Putamen (tissue), 1 donor: Measurements from ENCODE around the gene DELE1.

Experiments used
- DNase-seq: peaks from one replicate; pipeline ENCODE4 v3.0.0-alpha.2; 2016; ENCODE audit warnings: low spot score

The DELE1 gene

GRCh38 chr5:141923448-141924313, at the start of gene DELE1:
DELE1 (plus strand) TSS chr5:141923871; CDS start chr5:141923942, 71 bp downstream.
- DNase-seq = peak; percentile 91

- DNase-seq = no peak
These were observed 49.8 kb upstream of the DELE1 start for GRCh38 chr5:141873933-141874261.

- no peak for DNase-seq
These were observed 49.3 kb upstream of the DELE1 start for GRCh38 chr5:141874262-141874964.

GRCh38 chr5:141875022-141875740, 48.5 kb upstream of the DELE1 start:
- DNase-seq = no peak

- no peak for DNase-seq
These were observed 47.7 kb upstream of the DELE1 start for GRCh38 chr5:141875795-141876627.

GRCh38 chr5:141876628-141877355, 46.9 kb upstream of the DELE1 start:
- no peak for DNase-seq

- DNase-seq = no peak
These were observed 46.1 kb upstream of the DELE1 start for GRCh38 chr5:141877356-141878185.

- peak; percentile 78 for DNase-seq
These were observed 45.4 kb upstream of the DELE1 start, which contains the start of gene PCDH1 for GRCh38 chr5:141878186-141878710. PCDH1 (minus strand) TSS chr5:141878410; CDS start chr5:141878262, 148 bp downstream.

- DNase-seq = peak; percentile 98
These were observed 44.8 kb upstream of the DELE1 start for GRCh38 chr5:141878711-141879425.

GRCh38 chr5:141879426-141879759, 44.3 kb upstream of the DELE1 start:
- DNase-seq = no peak

- peak; percentile 91 for DNase-seq
These were observed 43.5 kb upstream of the DELE1 start for GRCh38 chr5:141879941-141880738.

- DNase-seq = no peak
These were observed 42.5 kb upstream of the DELE1 start for GRCh38 chr5:141880961-141881801.

GRCh38 chr5:141881886-141882285, 41.8 kb upstream of the DELE1 start:
- no peak for DNase-seq

- peak; percentile 75 for DNase-seq
These were observed 41.0 kb upstream of the DELE1 start for GRCh38 chr5:141882594-141883183.

- DNase-seq = peak; percentile 68
These were observed 40.3 kb upstream of the DELE1 start for GRCh38 chr5:141883184-141883891.

GRCh38 chr5:141883892-141884318, 39.8 kb upstream of the DELE1 start:
- no peak for DNase-seq
